ENCODE data around the gene SNCAIP. TPM values are rescaled to one million over a fixed set of nuclear protein-coding genes. Genes with fewer than 3 reads are reported as not detected.

SNCAIP gene
- total and polyA plus RNA-seq, 9 of the 15 experiments (the other 6 are each of a cell fraction or from before 2014, with no cell fraction given) = 0.04 TPM; not detected in 8

GRCh38 chr5:122500245-122501088 is 188.4 kb downstream of the SNCAIP start (continued):
- TF ChIP-seq, protein P1, sequence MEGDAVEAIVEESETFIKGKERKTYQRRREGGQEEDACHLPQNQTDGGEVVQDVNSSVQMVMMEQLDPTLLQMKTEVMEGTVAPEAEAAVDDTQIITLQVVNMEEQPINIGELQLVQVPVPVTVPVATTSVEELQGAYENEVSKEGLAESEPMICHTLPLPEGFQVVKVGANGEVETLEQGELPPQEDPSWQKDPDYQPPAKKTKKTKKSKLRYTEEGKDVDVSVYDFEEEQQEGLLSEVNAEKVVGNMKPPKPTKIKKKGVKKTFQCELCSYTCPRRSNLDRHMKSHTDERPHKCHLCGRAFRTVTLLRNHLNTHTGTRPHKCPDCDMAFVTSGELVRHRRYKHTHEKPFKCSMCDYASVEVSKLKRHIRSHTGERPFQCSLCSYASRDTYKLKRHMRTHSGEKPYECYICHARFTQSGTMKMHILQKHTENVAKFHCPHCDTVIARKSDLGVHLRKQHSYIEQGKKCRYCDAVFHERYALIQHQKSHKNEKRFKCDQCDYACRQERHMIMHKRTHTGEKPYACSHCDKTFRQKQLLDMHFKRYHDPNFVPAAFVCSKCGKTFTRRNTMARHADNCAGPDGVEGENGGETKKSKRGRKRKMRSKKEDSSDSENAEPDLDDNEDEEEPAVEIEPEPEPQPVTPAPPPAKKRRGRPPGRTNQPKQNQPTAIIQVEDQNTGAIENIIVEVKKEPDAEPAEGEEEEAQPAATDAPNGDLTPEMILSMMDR (IDR thresholded peaks at IDR 0.05 in 2 of 3, conservative IDR thresholded peaks at IDR 0.05 in 1 of 3; ENCODE audit: insufficient read depth in 2 of 3, low read depth in 1 of 3, low read length in 3 of 3) = peak; percentile 54 to 71 (median 63)
- TF ChIP-seq ZBED1 (IDR thresholded peaks at IDR 0.05) (no peak), ZNF384 (IDR thresholded peaks at IDR 0.05; ENCODE audit: low read depth, low read length) (peak; percentile 93), DEAF1 (CRISPR knock-in tag; IDR thresholded peaks at IDR 0.05) (peak; percentile 7; the same call in 1 of the 2 replicates), ZNF512 (tag; IDR thresholded peaks at IDR 0.05) (0 out of 2 replicates have a peak, but pooled peaks have one; percentile 19), HNRNPH1 (optimal IDR thresholded peaks at IDR 0.05; ENCODE audit: low read depth, low read length) (no peak)
